ENCODE data around the gene LDAH.

Gene LDAH

GRCh38 chr2:20707601-20708000, 115.3 kb downstream of the LDAH start:
- H3K4me1 ChIP-seq (ENCODE audit: insufficient read depth, low read length) = no peaks in the 10 kb centered on the region
- no peak overlapping the region for H3K27ac ChIP-seq (ENCODE audit: low read length)
- no peaks in the 10 kb centered on the region for H3K27me3 ChIP-seq (ENCODE audit: insufficient read depth, low read length, poor library complexity)
- H3K4me3 ChIP-seq (ENCODE audit: low read depth in 1 of 2, low read length in 2 of 2) = no peak overlapping the region
- no peaks in the 10 kb centered on the region for H3K36me3 ChIP-seq (ENCODE audit: insufficient read depth, low read length)
- H2AFZ ChIP-seq (ENCODE audit: low read depth, low read length) = no peak overlapping the region
- H3K4me2 ChIP-seq (ENCODE audit: insufficient read depth, low read length) = no peak overlapping the region
- TF ChIP-seq CTCF (IDR thresholded peaks at IDR 0.05; ENCODE audit: borderline replicate concordance, extremely low read depth, low read length, poor library complexity, severe bottlenecking) = no peak
- TF ChIP-seq EZH2 (IDR thresholded peaks at IDR 0.05; ENCODE audit: borderline replicate concordance, low read depth, low read length, severe bottlenecking) = no peak
- H3K9me3 ChIP-seq (ENCODE audit: insufficient read depth, low read length, severe bottlenecking) = no peaks in the 10 kb centered on the region
- no peak overlapping the region for H3K9ac ChIP-seq (ENCODE audit: low read depth, low read length)
- H4K20me1 ChIP-seq (ENCODE audit: insufficient read depth, low read length) = no peaks in the 10 kb centered on the region
- H3K79me2 ChIP-seq (ENCODE audit: insufficient read depth, low read length) = no peaks in the 10 kb centered on the region
- no peak for DNase-seq
- ATAC-seq (ENCODE audit: insufficient read depth, low read depth) = no peak

- Histone ChIP-seq H2AFZ (ENCODE audit: low read depth, low read length) (no peak overlapping the region), H3K9ac (ENCODE audit: low read depth, low read length) (no peak overlapping the region), H3K79me2 (ENCODE audit: insufficient read depth, low read length) (no peaks in the 10 kb centered on the region), H3K4me1 (ENCODE audit: insufficient read depth, low read length) (no peaks in the 10 kb centered on the region), H4K20me1 (ENCODE audit: insufficient read depth, low read length) (no peaks in the 10 kb centered on the region), H3K36me3 (ENCODE audit: insufficient read depth, low read length) (no peaks in the 10 kb centered on the region), H3K27me3 (ENCODE audit: insufficient read depth, low read length, poor library complexity) (no peaks in the 10 kb centered on the region), H3K27ac (ENCODE audit: low read length) (no peak overlapping the region), H3K4me2 (ENCODE audit: insufficient read depth, low read length) (no peak overlapping the region), H3K4me3 (ENCODE audit: low read depth in 1 of 2, low read length in 2 of 2) (no peak overlapping the region), H3K9me3 (ENCODE audit: insufficient read depth, low read length, severe bottlenecking) (no peaks in the 10 kb centered on the region)
- ATAC-seq (ENCODE audit: insufficient read depth, low read depth) (no peak), DNase-seq (no peak)
- TF ChIP-seq EZH2 (IDR thresholded peaks at IDR 0.05; ENCODE audit: borderline replicate concordance, low read depth, low read length, severe bottlenecking) (no peak), CTCF (IDR thresholded peaks at IDR 0.05; ENCODE audit: borderline replicate concordance, extremely low read depth, low read length, poor library complexity, severe bottlenecking) (no peak)
Measured at GRCh38 chr2:20706786-20707185, 116.1 kb downstream of the LDAH start.

GRCh38 chr2:20706217-20706616, 116.7 kb downstream of the LDAH start:
- H3K79me2 ChIP-seq (ENCODE audit: insufficient read depth, low read length) = no peaks in the 10 kb centered on the region
- H3K36me3 ChIP-seq (ENCODE audit: insufficient read depth, low read length) = no peaks in the 10 kb centered on the region
- DNase-seq (no peak), ATAC-seq (ENCODE audit: insufficient read depth, low read depth) (no peak)
- no peaks in the 10 kb centered on the region for H3K9me3 ChIP-seq (ENCODE audit: insufficient read depth, low read length, severe bottlenecking)
- H4K20me1 ChIP-seq (ENCODE audit: insufficient read depth, low read length) = no peaks in the 10 kb centered on the region
- H3K27me3 ChIP-seq (ENCODE audit: insufficient read depth, low read length, poor library complexity) = no peaks in the 10 kb centered on the region
- TF ChIP-seq CTCF (IDR thresholded peaks at IDR 0.05; ENCODE audit: borderline replicate concordance, extremely low read depth, low read length, poor library complexity, severe bottlenecking) = no peak
- H3K27ac ChIP-seq (ENCODE audit: low read length) = no peak overlapping the region
- no peak overlapping the region for H3K4me2 ChIP-seq (ENCODE audit: insufficient read depth, low read length)
- H3K4me1 ChIP-seq (ENCODE audit: insufficient read depth, low read length) = no peaks in the 10 kb centered on the region
- no peak overlapping the region for H3K4me3 ChIP-seq (ENCODE audit: low read depth in 1 of 2, low read length in 2 of 2)
- no peak overlapping the region for H3K9ac ChIP-seq (ENCODE audit: low read depth, low read length)
- no peak overlapping the region for H2AFZ ChIP-seq (ENCODE audit: low read depth, low read length)

- Histone ChIP-seq H4K20me1 (ENCODE audit: insufficient read depth, low read length) (no peaks in the 10 kb centered on the region), H3K27ac (ENCODE audit: low read length) (no peak overlapping the region), H3K9ac (ENCODE audit: low read depth, low read length) (no peak overlapping the region), H3K79me2 (ENCODE audit: insufficient read depth, low read length) (no peaks in the 10 kb centered on the region), H3K27me3 (ENCODE audit: insufficient read depth, low read length, poor library complexity) (no peaks in the 10 kb centered on the region), H3K4me2 (ENCODE audit: insufficient read depth, low read length) (no peak overlapping the region), H3K4me3 (ENCODE audit: low read depth in 1 of 2, low read length in 2 of 2) (no peak overlapping the region), H2AFZ (ENCODE audit: low read depth, low read length) (no peak overlapping the region), H3K9me3 (ENCODE audit: insufficient read depth, low read length, severe bottlenecking) (no peaks in the 10 kb centered on the region), H3K4me1 (ENCODE audit: insufficient read depth, low read length) (no peaks in the 10 kb centered on the region), H3K36me3 (ENCODE audit: insufficient read depth, low read length) (no peaks in the 10 kb centered on the region)
- TF ChIP-seq CTCF (IDR thresholded peaks at IDR 0.05; ENCODE audit: borderline replicate concordance, extremely low read depth, low read length, poor library complexity, severe bottlenecking) = no peak
- no peak for TF ChIP-seq EZH2 (IDR thresholded peaks at IDR 0.05; ENCODE audit: borderline replicate concordance, low read depth, low read length, severe bottlenecking)
- no peak for ATAC-seq (ENCODE audit: insufficient read depth, low read depth)
- no peak for DNase-seq
Measured at GRCh38 chr2:20704886-20705285, 118.0 kb downstream of the LDAH start.

Measured in DND-41 (cell line).